ENCODE data around the gene BOLA1.
"Not testable (repeated sequence)": the region's sequence is repeated elsewhere in the genome, so short reads cannot be mapped to it uniquely, and the experiment has no call there.

Gene BOLA1

DNA sequence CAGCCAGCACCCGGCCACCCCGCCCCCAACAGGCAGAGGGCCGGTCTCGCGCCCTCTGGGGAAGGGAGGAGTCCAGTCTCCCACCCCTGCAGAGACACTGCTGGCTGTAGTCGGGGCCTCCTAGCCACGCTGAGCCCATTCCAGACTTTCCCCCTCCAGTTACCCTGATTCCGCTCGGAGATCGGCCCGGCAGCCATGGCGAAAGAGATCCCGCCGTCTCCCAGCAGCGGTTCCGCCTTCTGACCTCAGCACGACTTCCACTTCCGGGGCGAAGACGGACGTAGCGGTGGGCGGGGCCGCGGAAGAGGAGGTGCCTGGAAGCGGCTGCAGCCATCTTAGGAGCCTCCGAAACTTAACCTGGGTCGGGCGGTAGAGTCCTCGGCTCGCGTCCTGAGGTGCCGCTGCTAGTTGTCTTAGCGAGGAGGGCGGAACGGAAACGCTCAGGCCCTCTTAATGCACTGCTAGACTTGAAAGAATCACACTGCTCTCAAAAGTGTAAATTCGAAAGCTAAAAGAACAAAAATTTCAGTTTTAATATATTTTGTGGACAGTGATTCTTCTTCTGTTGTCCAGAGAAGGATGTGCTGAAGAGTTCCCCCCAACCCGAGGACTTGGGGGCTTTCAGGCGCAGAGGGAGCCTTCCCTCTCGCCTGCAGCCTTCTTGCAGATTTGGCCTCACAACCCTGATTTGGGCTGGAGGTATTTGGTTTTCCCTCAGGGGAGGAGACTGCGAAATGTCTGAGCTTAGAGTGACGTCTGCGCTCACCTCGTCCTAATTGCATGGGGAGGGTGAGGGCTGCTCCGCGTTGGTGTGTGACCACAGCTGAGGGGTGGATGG lies 28.4 kb downstream of the BOLA1 start, which contains the start of gene SF3B4:
Gene SF3B4 (minus strand): TSS at position 241 of the 838 bp plus-strand sequence. CDS start 44 bp downstream, at position 197.
- peak; percentile 43 to 98 (median 92) for DNase-seq

DNA sequence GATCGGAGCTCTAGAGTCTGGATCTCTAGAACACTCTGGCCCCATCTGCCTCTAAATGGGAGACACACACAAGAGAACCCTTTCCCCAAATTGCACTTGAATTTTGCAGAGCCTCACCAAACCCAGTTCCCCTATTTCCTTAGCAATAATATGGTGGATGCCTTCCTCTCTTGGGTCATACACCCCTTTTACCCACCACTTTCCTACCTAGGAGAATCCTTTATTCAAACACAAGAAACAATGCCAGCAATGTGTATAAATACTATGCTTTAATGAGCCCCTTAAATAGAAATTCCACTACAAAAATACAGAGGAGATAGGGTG lies 29.0 kb downstream of the BOLA1 start:
- no peak for DNase-seq

DNA sequence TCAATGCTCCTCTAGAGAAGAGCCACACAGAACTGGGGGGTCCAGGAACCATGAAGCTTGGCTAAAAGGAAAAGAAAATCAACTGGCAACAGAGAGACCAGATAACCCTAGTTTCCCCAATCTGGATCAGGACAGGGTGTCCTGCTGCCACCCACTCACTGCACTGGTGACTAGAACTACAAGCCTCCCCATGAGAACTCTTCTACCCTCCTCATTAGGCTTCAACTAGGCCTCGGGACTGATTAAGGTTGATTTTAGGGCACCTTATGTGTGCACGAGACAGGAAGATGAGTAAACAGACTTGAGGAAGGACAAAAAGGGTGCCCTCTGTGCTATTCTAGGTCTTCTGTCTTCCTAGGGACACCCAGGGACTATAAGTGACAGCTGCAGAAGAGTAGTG lies 30.5 kb downstream of the BOLA1 start:
- DNase-seq: no peak

DNA sequence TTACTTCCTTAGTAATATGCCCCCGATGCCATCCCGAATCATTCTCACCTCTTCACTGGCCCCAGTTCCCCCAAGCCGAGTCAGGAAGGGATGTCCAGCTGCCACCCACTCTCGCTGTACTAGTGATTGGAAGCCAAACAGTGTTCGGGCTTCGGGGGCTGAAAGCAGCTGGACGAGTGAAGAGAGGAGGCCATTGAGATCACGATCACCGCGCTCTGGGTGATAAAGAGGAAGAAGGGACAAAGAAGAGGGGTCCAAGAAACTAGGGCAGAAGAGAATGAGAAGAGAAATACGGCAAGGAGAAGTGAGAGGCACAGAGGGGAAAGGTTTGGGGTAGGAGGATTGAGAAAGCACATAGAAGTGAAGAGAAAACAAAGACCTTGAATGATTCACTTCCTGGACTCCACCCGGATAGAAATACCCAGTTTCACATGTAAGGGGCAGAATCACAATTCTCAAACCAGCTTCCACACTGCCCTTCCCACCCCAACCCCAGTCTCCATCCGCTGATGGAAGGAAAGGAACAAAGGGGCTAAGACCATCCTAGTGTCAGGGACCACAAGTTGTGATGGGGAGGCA lies 31.9 kb downstream of the BOLA1 start:
- no peak for DNase-seq

DNA sequence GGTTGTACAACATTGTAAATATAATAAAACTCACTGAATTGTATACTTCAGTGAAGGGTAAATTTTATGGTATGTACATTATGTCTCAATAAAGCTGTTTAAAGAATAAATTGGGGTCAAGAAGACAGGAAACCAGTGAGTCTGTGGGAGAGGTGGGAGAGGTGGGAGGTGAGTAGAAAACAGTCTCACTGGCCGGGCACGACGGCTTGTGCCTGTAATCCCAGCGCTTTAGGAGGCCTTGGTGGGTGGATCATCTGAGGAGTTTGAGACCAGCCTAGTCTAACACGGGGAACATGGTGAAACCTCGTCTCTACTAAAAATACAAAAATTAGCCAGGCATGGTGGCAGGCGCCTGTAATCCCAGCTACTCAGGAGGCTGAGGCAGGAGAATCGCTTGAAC lies 33.1 kb downstream of the BOLA1 start:
- DNase-seq: no peak

DNA sequence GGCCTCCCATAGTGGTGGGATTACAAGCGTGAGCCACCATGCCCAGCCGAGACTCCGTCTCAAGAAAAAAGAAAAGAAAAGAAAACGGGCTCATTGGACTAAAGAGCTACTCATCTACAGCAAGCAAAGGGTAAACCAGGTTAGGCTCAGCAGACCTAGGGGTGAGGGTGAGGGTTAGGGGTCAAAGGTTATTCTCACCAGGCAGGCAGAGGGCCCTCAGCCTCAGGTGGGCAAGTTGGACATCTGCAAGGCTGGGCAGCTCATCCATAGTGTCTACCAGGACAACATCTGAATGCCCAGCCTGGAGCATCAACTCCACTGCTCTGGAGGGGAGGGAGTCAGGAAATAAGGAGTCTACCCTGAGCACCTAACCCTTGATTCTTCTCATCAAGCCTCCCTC lies 33.8 kb downstream of the BOLA1 start:
- no peak for DNase-seq

DNA sequence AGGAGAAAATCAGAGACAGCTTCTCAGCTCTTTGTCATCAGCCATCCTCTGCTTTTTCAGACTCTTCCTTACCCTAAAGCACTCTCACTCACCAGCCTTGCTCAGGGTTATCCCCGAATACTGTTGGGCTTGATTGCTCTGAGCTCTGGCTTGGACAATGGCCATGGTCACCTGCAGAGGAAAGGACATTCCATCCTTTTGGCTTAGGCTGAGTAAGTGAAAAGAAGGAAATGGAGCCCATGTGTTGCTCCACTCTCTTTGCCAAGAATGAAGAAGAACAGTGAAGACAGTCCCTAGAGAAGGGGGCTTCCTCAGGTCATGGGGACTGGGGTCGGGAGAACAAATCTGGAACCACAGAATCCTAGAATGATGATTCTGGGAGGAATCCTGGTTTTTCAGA lies 35.0 kb downstream of the BOLA1 start:
- no peak for DNase-seq

DNA sequence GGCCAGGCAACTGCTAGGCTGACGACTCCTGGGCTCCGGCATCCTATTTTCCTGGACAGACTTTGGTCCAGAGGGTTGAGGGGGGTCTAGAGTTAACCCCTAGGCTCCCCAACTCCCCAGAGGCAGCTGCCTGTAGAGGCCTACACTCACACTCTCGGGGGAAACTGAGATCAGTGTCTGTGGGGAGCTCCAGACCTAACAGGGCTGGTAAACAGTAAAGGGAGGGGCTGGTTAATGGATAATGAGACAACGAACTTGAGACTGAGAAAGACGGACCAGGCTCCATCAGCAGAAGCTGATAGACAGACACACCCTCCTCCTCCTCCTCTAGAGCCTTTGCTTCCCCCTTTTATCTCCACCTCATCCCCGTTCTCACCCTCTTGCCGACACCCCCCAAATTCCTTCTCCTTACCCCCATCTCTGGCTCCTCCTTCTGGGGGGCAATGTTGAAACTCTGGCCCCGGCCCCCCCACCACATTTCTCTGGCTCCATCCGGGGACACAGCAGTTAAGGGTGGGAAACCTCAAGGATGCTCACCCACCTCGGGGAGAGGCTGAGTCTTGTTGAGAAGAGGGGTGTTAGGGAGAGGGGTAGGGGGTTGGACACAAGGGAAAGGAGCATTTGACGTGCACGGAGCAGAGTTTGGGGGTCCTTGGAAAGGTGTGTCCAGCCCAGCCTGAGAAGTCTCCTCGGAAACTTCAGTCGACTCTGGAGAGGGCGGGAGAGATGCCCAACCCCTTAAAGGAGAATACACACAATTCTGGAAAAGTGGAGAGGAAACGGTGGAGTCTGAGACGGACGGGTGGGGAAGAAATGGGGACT lies 37.0 kb downstream of the BOLA1 start, which contains the start of gene MTMR11:
Gene MTMR11 (minus strand): TSS at position 710 of the 822 bp plus-strand sequence. CDS start 232 bp downstream, at position 478.
- DNase-seq: peak in 13 of 56 donors; percentile 10 to 48 (median 20)

DNA sequence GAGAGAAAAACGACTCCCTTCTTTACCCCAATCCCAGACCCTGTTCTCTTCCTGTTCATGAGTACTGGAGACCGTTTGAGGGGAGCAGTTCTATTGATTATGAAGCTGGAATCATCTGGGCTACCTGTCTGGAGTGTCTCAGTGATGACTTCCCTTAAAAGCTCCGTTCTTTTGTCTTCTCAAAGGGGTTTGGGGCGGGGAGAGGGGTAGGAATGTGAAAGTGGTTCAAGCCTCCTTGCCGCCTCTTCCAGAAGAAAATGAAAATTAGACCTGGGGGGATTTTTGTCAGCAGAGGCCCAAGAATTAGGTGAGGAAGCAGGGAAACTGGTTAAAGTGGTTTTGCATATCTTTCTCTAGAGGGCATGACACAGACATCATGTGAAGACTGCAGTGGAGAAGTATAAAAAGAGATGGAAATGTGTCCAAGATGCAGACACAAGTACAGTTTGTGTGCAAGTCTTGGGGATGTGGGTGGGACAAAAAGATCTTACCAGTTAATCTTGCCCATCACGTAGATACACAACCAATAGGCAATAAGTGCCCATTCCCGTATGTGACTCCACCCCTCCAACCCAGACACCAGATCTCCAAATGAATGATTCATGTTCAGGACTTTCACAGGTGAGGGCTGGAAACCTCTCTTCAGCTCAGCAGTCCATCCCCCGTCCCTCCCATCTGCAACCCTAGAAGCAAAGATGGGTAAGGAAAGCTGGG lies 37.8 kb downstream of the BOLA1 start:
- peak in 2 of 56 donors; percentile 17 to 31 for DNase-seq

DNA sequence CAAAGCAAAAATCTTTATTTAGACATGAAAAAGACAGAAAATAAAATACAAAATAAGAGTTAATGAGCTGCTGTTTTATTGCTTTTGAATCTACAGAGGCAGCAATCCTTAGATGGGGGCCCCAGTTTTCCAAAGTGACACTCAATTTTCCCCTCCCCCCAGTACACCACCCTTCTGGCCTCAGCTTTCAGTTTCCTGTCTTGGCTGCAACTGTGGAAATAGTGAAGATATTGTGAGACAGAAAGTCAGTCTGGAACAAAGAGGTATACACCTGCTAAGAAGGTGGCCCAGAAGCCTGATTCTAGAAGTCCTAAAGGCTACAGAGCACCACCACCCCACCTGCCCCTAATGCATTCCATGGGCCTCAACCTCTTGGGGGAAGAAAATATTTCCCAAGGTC lies 38.4 kb downstream of the BOLA1 start:
- no peak for DNase-seq

DNA sequence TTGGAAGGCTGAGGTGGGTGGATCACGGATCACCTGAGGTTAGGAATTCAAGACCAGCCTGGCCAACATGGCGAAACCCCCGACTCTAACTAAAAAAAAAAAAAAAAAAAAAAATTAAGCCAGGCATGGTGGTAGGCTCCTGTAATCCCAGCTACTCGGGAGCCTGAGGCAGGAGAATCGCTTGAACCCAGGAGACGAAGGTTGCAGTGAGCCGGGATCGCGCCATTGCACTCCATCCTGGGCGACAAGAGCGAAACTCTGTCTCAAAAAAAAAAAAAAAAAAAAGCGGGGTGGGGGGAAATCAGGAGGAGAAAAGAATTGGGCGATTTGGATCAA lies 39.3 kb downstream of the BOLA1 start:
- not testable (repeated sequence) for DNase-seq

DNA sequence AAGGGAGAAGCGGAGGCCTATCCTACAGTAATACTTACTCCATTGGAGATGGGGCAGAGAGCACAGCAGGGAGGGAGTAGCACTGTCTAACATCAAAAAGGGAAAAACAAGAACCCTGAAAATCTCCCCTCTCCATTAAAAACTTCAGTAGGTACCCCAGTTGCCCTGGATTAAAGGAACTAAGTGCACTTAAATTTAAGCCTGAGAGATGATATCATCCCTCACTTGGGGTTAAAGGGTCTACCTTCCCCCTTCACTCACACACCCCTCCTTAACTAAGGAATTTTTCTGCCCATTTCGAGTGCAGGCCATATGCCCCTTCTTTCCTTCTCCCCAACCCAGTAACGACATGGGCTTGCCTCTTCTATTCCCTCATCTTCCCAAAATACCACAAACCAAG lies 41.1 kb downstream of the BOLA1 start:
- DNase-seq: no peak

DNA sequence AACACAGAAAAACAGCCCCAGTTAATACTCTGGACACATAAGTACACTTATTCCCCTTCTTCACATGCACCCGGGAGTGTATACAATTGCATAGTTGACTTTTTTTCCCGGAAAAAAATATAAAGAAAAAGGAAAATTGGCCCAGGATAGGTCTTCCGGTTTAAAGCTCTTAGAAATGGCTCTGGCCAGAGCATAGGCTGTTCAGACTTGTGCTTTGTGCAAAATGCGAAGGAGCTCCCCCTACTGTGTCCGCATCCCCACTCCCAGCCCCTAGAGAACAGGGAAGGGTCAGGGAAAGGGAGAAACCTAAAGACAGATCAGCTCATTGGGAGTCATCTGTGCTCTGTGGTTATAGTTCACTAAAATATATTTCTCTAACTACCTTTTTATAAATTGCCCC lies 42.8 kb downstream of the BOLA1 start:
- DNase-seq: peak in 18 of 56 donors; percentile 4 to 45 (median 14)

DNA sequence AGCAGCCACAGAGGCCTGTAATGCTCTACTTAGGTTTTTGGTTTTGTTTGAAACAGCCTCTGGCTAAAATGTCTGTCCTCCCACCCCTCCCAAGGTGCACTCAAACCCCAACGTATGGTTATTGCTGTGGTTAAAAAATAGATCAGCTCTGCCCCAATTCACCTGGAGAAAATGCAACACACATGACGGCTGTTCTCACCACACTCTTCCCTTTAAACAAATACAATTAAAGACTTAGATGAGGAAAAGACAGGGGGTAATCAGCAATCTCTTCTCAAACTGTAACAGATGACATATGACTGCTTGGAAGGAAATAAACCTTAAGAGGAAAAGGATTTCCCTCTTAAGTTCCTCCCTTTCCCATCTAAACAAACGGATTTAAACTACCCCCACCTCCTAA lies 43.5 kb downstream of the BOLA1 start:
- no peak for DNase-seq

DNA sequence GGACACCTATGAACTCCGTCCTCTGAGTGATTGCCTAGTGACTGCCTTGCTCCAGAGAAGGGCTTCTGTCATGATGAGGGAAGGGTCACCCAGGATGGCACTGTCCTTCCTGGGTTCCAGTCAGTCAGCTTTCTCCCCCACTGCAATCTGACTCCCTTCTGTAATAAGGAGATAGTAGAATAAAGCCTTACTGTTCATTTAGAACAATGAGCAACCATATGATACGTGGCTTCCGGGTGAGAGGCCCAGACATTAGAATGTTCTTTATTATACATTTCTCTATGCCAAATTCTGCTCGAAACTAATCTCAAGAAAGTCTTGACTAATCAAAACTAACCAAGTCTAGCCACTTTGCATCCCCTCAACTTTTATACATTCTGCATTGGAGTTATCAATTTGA lies 45.8 kb downstream of the BOLA1 start:
- peak in 1 of 56 donors; percentile 13 for DNase-seq

DNA sequence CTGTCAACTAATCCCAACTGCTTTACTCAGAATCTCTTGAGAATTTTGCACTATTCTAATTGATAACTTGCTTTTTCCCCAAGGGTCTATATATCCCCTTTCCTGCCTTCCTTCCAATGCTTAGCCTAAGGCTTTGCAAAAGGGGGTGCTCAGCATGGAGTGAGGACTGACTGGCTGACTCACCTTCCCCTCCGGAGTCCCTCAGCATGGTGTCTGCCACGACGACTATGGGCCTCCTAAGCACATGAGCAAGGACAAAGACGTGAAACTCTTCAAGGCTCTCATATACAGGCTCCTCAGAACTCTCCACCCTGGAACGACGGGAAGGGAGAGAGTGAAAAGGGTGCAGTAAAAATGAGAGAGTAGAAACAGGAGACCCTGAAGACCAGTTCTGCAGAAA lies 50.5 kb downstream of the BOLA1 start:
- DNase-seq: no peak

Data from nucleus accumbens (tissue), 56 donors.